Uterus (tissue), 4 donors: ENCODE data around the gene ARHGEF25. TPM values are rescaled to one million over a fixed set of nuclear protein-coding genes. Genes with fewer than 3 reads are reported as not detected.
"Not testable (repeated sequence)": the region's sequence is repeated elsewhere in the genome, so short reads cannot be mapped to it uniquely, and the experiment has no call there.

Experiments
- DNase-seq, 2 donors: peaks; one replicate each; pipeline ENCODE4 v3.0.0-alpha.2; 2019 to 2020
- H3K27ac ChIP-seq, 2 donors: fragments of 200-600 bp; sonication (generic); 1 replicate in 1 of 2; 2 replicates in 1 of 2; pipeline ENCODE4 v1.5.1; 2016 to 2018
- H3K27me3 ChIP-seq, 2 donors: fragments of 200-600 bp; sonication (generic); one replicate each; pipeline ENCODE4 v1.5.1; 2018 to 2019; ENCODE audit warnings: control low read depth in 1 of 2
- H3K36me3 ChIP-seq, 2 donors: fragments of 200-600 bp; sonication (generic); one replicate each; pipeline ENCODE4 v1.5.1; 2019; ENCODE audit warnings: control low read depth in 1 of 2
- H3K4me1 ChIP-seq, 2 donors: fragments of 200-600 bp; sonication (generic); one replicate each; pipeline ENCODE4 v1.5.1; 2018 to 2019; ENCODE audit warnings: control low read depth in 1 of 2
- H3K4me3 ChIP-seq, 2 donors: fragments of 200-600 bp; sonication (generic); 1 replicate in 1 of 2; 2 replicates in 1 of 2; pipeline ENCODE4 v1.5.1; 2018 to 2019; ENCODE audit warnings: mild to moderate bottlenecking in 1 of 2
- H3K9me3 ChIP-seq, 2 donors: fragments of 200-600 bp; sonication (generic); one replicate each; pipeline ENCODE4 v1.5.1; 2019; ENCODE audit warnings: control low read depth in 1 of 2
- POLR2A ChIP-seq, 2 donors: fragments of 450-650 bp; IDR thresholded peaks; one replicate each; pipeline ENCODE4 v1.6.1; 2016; ENCODE audit warnings: antibody characterized with exemption in 2 of 2, mild to moderate bottlenecking in 1 of 2, moderate library complexity in 1 of 2
- intact Hi-C: fragments of 100-400 bp; cut with DNase I; formaldehyde crosslinking; loops from one replicate; pipeline ENCODE4 v1.15.1; 2023; ENCODE audit warnings: low total_unique reads
- total RNA-seq, 4 donors: library from RNA; depleted of rRNA in 3 of 4; stranded (reverse); fragments of >200 nt in 3 of 4; gene quantifications; one replicate each; pipeline versions ENCODE4 v1.1.0 to v1.2.4, GENCODE V29; 2014 to 2023
- TF ChIP-seq, protein P1 (sequence below), 4 experiments: fragments of 200-600 bp in 2 of 4; fragments of 450-650 bp in 2 of 4; sonication (generic) in 2 of 4; IDR thresholded peaks; one replicate each; pipeline ENCODE4 v1.5.1; 2016 to 2019; ENCODE audit warnings: antibody characterized with exemption in 4 of 4, mild to moderate bottlenecking in 2 of 4, moderate library complexity in 1 of 4
- donor health status: DM: yes; HTN: yes; CAD: no.

Gene ARHGEF25
- total RNA-seq, 4 donors from 2014 or later: 52.9 to 205 (median 85.6) TPM

GRCh38 chr12:57641699-57642442 is 30.6 kb downstream of the ARHGEF25 start:
- intact Hi-C loops: no loop called here
- no peaks in the 10 kb centered on the region for H3K27me3 ChIP-seq
- no peaks in the 10 kb centered on the region for H3K36me3 ChIP-seq
- H3K4me1 ChIP-seq: no peaks in the 10 kb centered on the region
- no peak for DNase-seq
- no peak overlapping the region for H3K27ac ChIP-seq
- no peak overlapping the region for H3K4me3 ChIP-seq
- H3K9me3 ChIP-seq: no peaks in the 10 kb centered on the region
- no peak for TF ChIP-seq POLR2A (IDR thresholded peaks at IDR 0.05)
- TF ChIP-seq, protein P1, sequence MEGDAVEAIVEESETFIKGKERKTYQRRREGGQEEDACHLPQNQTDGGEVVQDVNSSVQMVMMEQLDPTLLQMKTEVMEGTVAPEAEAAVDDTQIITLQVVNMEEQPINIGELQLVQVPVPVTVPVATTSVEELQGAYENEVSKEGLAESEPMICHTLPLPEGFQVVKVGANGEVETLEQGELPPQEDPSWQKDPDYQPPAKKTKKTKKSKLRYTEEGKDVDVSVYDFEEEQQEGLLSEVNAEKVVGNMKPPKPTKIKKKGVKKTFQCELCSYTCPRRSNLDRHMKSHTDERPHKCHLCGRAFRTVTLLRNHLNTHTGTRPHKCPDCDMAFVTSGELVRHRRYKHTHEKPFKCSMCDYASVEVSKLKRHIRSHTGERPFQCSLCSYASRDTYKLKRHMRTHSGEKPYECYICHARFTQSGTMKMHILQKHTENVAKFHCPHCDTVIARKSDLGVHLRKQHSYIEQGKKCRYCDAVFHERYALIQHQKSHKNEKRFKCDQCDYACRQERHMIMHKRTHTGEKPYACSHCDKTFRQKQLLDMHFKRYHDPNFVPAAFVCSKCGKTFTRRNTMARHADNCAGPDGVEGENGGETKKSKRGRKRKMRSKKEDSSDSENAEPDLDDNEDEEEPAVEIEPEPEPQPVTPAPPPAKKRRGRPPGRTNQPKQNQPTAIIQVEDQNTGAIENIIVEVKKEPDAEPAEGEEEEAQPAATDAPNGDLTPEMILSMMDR (IDR thresholded peaks at IDR 0.05): no peak

DNA sequence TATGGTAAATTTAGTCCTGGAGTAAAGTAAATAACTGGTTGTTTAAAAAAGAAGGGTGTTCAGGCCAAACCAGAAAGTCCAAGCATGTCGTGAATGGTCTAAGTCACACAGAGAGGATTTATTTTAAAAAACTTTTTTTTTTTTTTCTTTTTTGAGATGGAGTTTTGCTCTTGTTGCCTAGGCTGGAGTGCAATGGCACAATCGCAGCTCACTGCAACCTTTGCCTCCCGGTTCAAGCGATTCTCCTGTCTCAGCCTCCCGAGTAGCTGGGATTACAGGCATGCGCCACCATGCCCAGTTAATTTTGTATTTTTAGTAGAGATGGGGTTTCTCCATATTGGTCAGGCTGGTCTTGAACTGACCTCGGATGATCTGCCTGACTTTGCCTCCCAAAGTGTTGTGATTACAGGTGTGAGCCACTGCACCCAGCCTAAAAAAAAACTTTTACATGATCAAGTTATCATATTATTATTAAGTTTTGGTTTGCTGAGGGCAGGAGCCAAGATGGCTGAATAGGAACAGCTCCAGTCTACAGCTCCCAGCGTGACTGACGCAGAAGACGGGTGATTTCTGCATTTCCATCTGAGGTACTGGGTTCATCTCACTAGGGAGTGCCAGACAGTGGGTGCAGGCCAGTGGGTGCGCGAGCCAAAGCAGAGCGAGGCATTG is 34.9 kb downstream of the ARHGEF25 start:
- H3K4me3 ChIP-seq, DNase-seq, H3K36me3 ChIP-seq, H3K27me3 ChIP-seq, H3K27ac ChIP-seq, H3K4me1 ChIP-seq, H3K9me3 ChIP-seq, intact Hi-C loops: not testable (repeated sequence)

- H3K4me1 ChIP-seq, H3K9me3 ChIP-seq, H3K36me3 ChIP-seq, intact Hi-C loops, H3K4me3 ChIP-seq, DNase-seq, H3K27me3 ChIP-seq, H3K27ac ChIP-seq: not testable (repeated sequence)
Observed at GRCh38 chr12:57646659-57647049, 35.4 kb downstream of the ARHGEF25 start.

- H3K9me3 ChIP-seq: no peaks in the 10 kb centered on the region
- no peak overlapping the region for H3K27ac ChIP-seq
- TF ChIP-seq, protein P1 (IDR thresholded peaks at IDR 0.05): no peak
- TF ChIP-seq POLR2A (IDR thresholded peaks at IDR 0.05): no peak
- no peak overlapping the region for H3K4me3 ChIP-seq
- no peaks in the 10 kb centered on the region for H3K4me1 ChIP-seq
- H3K27me3 ChIP-seq: no peaks in the 10 kb centered on the region
- intact Hi-C loops: no loop called here
- no peak for DNase-seq
- no peaks in the 10 kb centered on the region for H3K36me3 ChIP-seq
Observed at GRCh38 chr12:57654042-57654441, 42.8 kb downstream of the ARHGEF25 start.

DNA sequence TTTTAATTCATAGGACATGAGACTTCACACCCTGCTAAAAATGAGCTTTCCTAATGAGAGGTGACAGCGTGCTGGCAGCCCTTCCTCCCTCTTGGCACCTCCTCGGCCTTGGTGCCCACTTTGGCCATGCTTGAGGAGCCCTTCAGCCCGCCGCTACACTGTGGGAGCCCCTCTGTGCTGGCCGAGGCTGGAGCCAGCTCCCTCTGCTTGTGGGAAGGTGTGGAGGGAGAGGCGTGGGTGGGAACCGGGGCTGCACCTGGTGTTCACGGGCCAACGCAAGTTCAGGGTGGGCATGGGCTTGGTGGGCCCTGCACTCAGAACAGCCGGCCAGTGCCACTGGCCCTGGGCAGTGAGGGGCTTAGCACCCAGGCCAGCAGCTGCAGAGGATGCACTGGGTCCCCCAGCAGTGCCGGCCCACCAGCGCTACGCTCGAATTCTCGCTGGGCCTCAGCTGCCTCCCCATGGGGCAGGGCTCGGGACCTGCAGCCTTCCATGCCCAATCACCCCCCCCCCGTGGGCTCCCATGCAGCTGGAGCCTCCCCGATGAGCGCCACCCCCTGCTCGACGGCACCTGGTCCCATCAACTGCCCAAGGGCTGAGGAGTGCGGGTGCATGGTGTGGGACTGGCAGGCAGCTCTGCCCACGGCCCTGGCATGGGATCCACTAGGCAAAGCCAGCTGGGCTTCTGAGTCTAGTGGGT is 44.5 kb downstream of the ARHGEF25 start:
- no peaks in the 10 kb centered on the region for H3K4me1 ChIP-seq
- no peak overlapping the region for H3K27ac ChIP-seq
- no peak overlapping the region for H3K4me3 ChIP-seq
- intact Hi-C loops: no loop called here
- no peak for TF ChIP-seq POLR2A (IDR thresholded peaks at IDR 0.05)
- TF ChIP-seq, protein P1 (IDR thresholded peaks at IDR 0.05): no peak
- H3K27me3 ChIP-seq: no peaks in the 10 kb centered on the region
- no peak for DNase-seq
- H3K36me3 ChIP-seq: no peaks in the 10 kb centered on the region
- no peaks in the 10 kb centered on the region for H3K9me3 ChIP-seq

DNA sequence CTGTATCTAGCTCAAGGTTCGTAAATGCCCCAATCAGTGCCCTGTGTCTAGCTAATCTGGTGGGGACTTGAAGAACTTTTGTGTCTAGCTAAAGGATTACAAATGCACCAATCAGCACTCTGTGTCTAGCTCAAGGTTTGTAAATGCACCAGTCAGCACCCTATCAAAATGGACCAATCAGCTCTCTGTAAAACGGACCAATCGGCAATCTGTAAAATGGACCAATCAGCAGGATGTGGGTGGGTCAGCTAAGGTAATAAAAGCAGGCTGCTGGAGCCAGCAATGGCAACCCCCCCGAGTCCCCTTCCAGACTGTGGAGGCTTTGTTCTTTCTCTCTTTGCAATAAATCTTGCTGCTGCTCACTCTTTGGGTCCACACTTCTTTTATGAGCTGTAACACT is 45.2 kb downstream of the ARHGEF25 start:
- H3K4me3 ChIP-seq, intact Hi-C loops, DNase-seq, H3K4me1 ChIP-seq, H3K27me3 ChIP-seq, H3K27ac ChIP-seq, H3K9me3 ChIP-seq, H3K36me3 ChIP-seq: not testable (repeated sequence)
